ENCODE data around the gene TBC1D25.

TBC1D25 gene

GRCh38 chrX:48505481-48505880 lies 34.0 kb upstream of the TBC1D25 start:
- Histone ChIP-seq H3K27me3 (ENCODE audit: control insufficient read depth, insufficient read depth, low read length) (no peaks in the 10 kb centered on the region), H3K27ac (ENCODE audit: low read depth, low read length) (no peak overlapping the region), H3K36me3 (ENCODE audit: control insufficient read depth, insufficient read depth, low read length) (no peaks in the 10 kb centered on the region), H3K4me3 (ENCODE audit: low read depth, low read length) (no peak overlapping the region), H3K4me1 (ENCODE audit: control insufficient read depth, insufficient read depth, low read length) (no peaks in the 10 kb centered on the region), H3K9ac (ENCODE audit: low read depth, low read length) (no peak overlapping the region), H3K9me3 (ENCODE audit: control insufficient read depth, insufficient read depth, low read length) (peaks cover 26% of the 10 kb centered on the region)

- Histone ChIP-seq H3K4me1 (ENCODE audit: control insufficient read depth, insufficient read depth, low read length) (no peaks in the 10 kb centered on the region), H3K4me3 (ENCODE audit: low read depth, low read length) (no peak overlapping the region), H3K9me3 (ENCODE audit: control insufficient read depth, insufficient read depth, low read length) (peaks cover 27% of the 10 kb centered on the region), H3K36me3 (ENCODE audit: control insufficient read depth, insufficient read depth, low read length) (no peaks in the 10 kb centered on the region), H3K27me3 (ENCODE audit: control insufficient read depth, insufficient read depth, low read length) (no peaks in the 10 kb centered on the region), H3K27ac (ENCODE audit: low read depth, low read length) (no peak overlapping the region), H3K9ac (ENCODE audit: low read depth, low read length) (no peak overlapping the region)
Measured at GRCh38 chrX:48507246-48507645, 32.3 kb upstream of the TBC1D25 start.

- H3K27ac ChIP-seq (ENCODE audit: low read depth, low read length), result peak within 1 kb of the TSS; percentile 44
- peak within 1 kb of the TSS; percentile 70 for H3K9ac ChIP-seq (ENCODE audit: low read depth, low read length)
Measured at GRCh38 chrX:48508400-48509244, 30.9 kb upstream of the TBC1D25 start, which contains the start of gene PORCN. TSS of gene PORCN (plus strand) at chrX:48508992. CDS start at chrX:48509821, 829 bp downstream.

GRCh38 chrX:48509245-48509590 lies 30.3 kb upstream of the TBC1D25 start:
- Histone ChIP-seq H3K27ac (ENCODE audit: low read depth, low read length) (no peak overlapping the region), H3K4me1 (ENCODE audit: control insufficient read depth, insufficient read depth, low read length) (no peaks in the 10 kb centered on the region), H3K36me3 (ENCODE audit: control insufficient read depth, insufficient read depth, low read length) (no peaks in the 10 kb centered on the region), H3K4me3 (ENCODE audit: low read depth, low read length) (peak overlapping the region; percentile 85), H3K9me3 (ENCODE audit: control insufficient read depth, insufficient read depth, low read length) (peaks cover 36% of the 10 kb centered on the region), H3K9ac (ENCODE audit: low read depth, low read length) (0 out of 2 replicates have a peak overlapping the region, but pooled peaks have one; percentile 44), H3K27me3 (ENCODE audit: control insufficient read depth, insufficient read depth, low read length) (no peaks in the 10 kb centered on the region)

More at GRCh38 chrX:48508400-48509244, 30.9 kb upstream of the TBC1D25 start, which contains the start of gene PORCN:
- no peaks in the 10 kb centered on the region for H3K27me3 ChIP-seq (ENCODE audit: control insufficient read depth, insufficient read depth, low read length)
- no peaks in the 10 kb centered on the region for H3K4me1 ChIP-seq (ENCODE audit: control insufficient read depth, insufficient read depth, low read length)
- peak within 1 kb of the TSS; percentile 85 for H3K4me3 ChIP-seq (ENCODE audit: low read depth, low read length)
- H3K9me3 ChIP-seq (ENCODE audit: control insufficient read depth, insufficient read depth, low read length), result peaks cover 33% of the 10 kb centered on the region
- H3K36me3 ChIP-seq (ENCODE audit: control insufficient read depth, insufficient read depth, low read length), result no peaks in the 10 kb centered on the region

GRCh38 chrX:48509619-48510018 lies 29.9 kb upstream of the TBC1D25 start:
- Histone ChIP-seq H3K27ac (ENCODE audit: low read depth, low read length) (no peak overlapping the region), H3K27me3 (ENCODE audit: control insufficient read depth, insufficient read depth, low read length) (no peaks in the 10 kb centered on the region), H3K9me3 (ENCODE audit: control insufficient read depth, insufficient read depth, low read length) (peaks cover 39% of the 10 kb centered on the region), H3K9ac (ENCODE audit: low read depth, low read length) (no peak overlapping the region), H3K4me3 (ENCODE audit: low read depth, low read length) (peak overlapping the region; percentile 85), H3K4me1 (ENCODE audit: control insufficient read depth, insufficient read depth, low read length) (no peaks in the 10 kb centered on the region), H3K36me3 (ENCODE audit: control insufficient read depth, insufficient read depth, low read length) (no peaks in the 10 kb centered on the region)

- H3K36me3 ChIP-seq (ENCODE audit: control insufficient read depth, insufficient read depth, low read length), result peaks cover 4% of the 10 kb centered on the region
Measured at GRCh38 chrX:48511560-48511959, 28.0 kb upstream of the TBC1D25 start.

GRCh38 chrX:48512371-48512935 lies 27.1 kb upstream of the TBC1D25 start:
- Histone ChIP-seq H3K9ac (ENCODE audit: low read depth, low read length) (no peak overlapping the region), H3K9me3 (ENCODE audit: control insufficient read depth, insufficient read depth, low read length) (peaks cover 45% of the 10 kb centered on the region), H3K36me3 (ENCODE audit: control insufficient read depth, insufficient read depth, low read length) (peaks cover 4% of the 10 kb centered on the region), H3K27ac (ENCODE audit: low read depth, low read length) (no peak overlapping the region), H3K27me3 (ENCODE audit: control insufficient read depth, insufficient read depth, low read length) (no peaks in the 10 kb centered on the region), H3K4me3 (ENCODE audit: low read depth, low read length) (no peak overlapping the region), H3K4me1 (ENCODE audit: control insufficient read depth, insufficient read depth, low read length) (no peaks in the 10 kb centered on the region)

More at GRCh38 chrX:48511560-48511959, 28.0 kb upstream of the TBC1D25 start:
- Histone ChIP-seq H3K27ac (ENCODE audit: low read depth, low read length) (no peak overlapping the region), H3K27me3 (ENCODE audit: control insufficient read depth, insufficient read depth, low read length) (no peaks in the 10 kb centered on the region), H3K4me3 (ENCODE audit: low read depth, low read length) (no peak overlapping the region), H3K9me3 (ENCODE audit: control insufficient read depth, insufficient read depth, low read length) (peaks cover 42% of the 10 kb centered on the region), H3K9ac (ENCODE audit: low read depth, low read length) (no peak overlapping the region), H3K4me1 (ENCODE audit: control insufficient read depth, insufficient read depth, low read length) (no peaks in the 10 kb centered on the region)

GRCh38 chrX:48513670-48514069 lies 25.8 kb upstream of the TBC1D25 start:
- no peaks in the 10 kb centered on the region for H3K4me1 ChIP-seq (ENCODE audit: control insufficient read depth, insufficient read depth, low read length)

GRCh38 chrX:48514126-48514806 lies 25.2 kb upstream of the TBC1D25 start:
- Histone ChIP-seq H3K4me1 (ENCODE audit: control insufficient read depth, insufficient read depth, low read length) (no peaks in the 10 kb centered on the region), H3K9ac (ENCODE audit: low read depth, low read length) (no peak overlapping the region), H3K27ac (ENCODE audit: low read depth, low read length) (no peak overlapping the region)

More at GRCh38 chrX:48513670-48514069, 25.8 kb upstream of the TBC1D25 start:
- H3K27me3 ChIP-seq (ENCODE audit: control insufficient read depth, insufficient read depth, low read length), result no peaks in the 10 kb centered on the region
- H3K4me3 ChIP-seq (ENCODE audit: low read depth, low read length), result no peak overlapping the region
- H3K9ac ChIP-seq (ENCODE audit: low read depth, low read length), result no peak overlapping the region
- peaks cover 45% of the 10 kb centered on the region for H3K9me3 ChIP-seq (ENCODE audit: control insufficient read depth, insufficient read depth, low read length)
- no peak overlapping the region for H3K27ac ChIP-seq (ENCODE audit: low read depth, low read length)
- H3K36me3 ChIP-seq (ENCODE audit: control insufficient read depth, insufficient read depth, low read length), result peaks cover 4% of the 10 kb centered on the region

GRCh38 chrX:48514868-48515460 lies 24.6 kb upstream of the TBC1D25 start:
- Histone ChIP-seq H3K4me1 (ENCODE audit: control insufficient read depth, insufficient read depth, low read length) (no peaks in the 10 kb centered on the region), H3K4me3 (ENCODE audit: low read depth, low read length) (no peak overlapping the region), H3K36me3 (ENCODE audit: control insufficient read depth, insufficient read depth, low read length) (peaks cover 4% of the 10 kb centered on the region), H3K9me3 (ENCODE audit: control insufficient read depth, insufficient read depth, low read length) (peaks cover 41% of the 10 kb centered on the region), H3K9ac (ENCODE audit: low read depth, low read length) (no peak overlapping the region), H3K27ac (ENCODE audit: low read depth, low read length) (no peak overlapping the region), H3K27me3 (ENCODE audit: control insufficient read depth, insufficient read depth, low read length) (no peaks in the 10 kb centered on the region)

More at GRCh38 chrX:48514126-48514806, 25.2 kb upstream of the TBC1D25 start:
- H3K36me3 ChIP-seq (ENCODE audit: control insufficient read depth, insufficient read depth, low read length), result peaks cover 4% of the 10 kb centered on the region
- no peak overlapping the region for H3K4me3 ChIP-seq (ENCODE audit: low read depth, low read length)
- peaks cover 47% of the 10 kb centered on the region for H3K9me3 ChIP-seq (ENCODE audit: control insufficient read depth, insufficient read depth, low read length)
- no peaks in the 10 kb centered on the region for H3K27me3 ChIP-seq (ENCODE audit: control insufficient read depth, insufficient read depth, low read length)

All from HUES48 (cell line).